ENCODE measurements around the gene RNU6-9. TPM values are rescaled to one million over a fixed set of nuclear protein-coding genes. Genes with fewer than 3 reads are reported as not detected.
A peak's percentile ranks its signal among the peaks of the same experiment; 100 is the strongest.

Gene RNU6-9
- total RNA-seq, 1 donor from 2014 or later = not detected

DNA sequence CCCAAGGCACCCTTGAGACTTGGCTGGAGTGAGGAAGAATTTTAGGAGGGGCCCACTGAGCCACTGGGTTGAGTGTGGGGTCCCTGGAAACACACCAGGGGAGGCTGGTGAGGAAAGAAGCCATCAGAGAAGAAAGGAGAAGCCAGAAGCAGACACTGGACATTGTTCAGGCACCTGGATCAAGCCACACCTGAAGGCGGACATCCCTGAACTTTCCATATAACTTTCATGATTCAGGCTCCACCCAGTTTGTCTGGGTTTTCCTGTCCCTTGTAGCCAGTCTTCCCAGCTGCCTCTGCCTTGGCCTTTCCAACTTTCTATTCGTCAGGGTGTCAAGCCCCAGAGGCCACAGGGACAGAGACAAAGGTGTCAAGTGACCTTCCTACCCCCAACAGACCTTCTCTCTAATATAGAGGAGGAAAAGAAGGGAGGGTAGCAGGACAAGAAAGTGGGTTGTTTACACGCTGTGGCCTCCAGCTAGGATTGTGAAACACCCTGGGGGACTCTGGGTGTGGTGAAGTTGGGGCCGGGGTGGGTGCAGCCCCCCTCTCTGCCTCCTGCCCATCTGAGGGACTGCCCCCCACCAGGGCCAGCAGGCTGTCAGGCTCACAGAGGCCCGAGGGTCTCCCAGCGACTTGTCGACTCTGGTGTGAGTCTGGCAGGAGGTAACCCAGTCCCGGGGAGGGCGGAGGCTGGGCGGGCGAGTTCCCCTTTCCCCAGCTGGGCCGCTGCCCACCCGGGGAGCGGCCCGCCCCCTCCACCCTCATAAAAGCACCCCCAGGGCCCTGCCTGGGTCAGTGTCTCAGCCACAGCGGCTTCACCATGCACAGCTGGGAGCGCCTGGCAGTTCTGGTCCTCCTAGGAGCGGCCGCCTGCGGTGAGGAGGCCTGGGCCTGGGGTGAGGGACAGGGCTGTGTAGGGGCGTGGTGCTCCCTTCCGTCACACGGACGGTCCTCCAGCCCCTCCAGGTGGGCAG, 34.1 kb upstream of the RNU6-9 start, which contains the start of gene CFD:
CFD (plus strand) TSS at position 797 of the 976 bp plus-strand sequence; CDS start at position 823, 26 bp downstream.
- DNase-seq (ENCODE audit: missing footprints) (peak; percentile 90), ATAC-seq (peak; percentile 77)
- intact Hi-C loops (cut with DNase I) = no loop called here

DNA sequence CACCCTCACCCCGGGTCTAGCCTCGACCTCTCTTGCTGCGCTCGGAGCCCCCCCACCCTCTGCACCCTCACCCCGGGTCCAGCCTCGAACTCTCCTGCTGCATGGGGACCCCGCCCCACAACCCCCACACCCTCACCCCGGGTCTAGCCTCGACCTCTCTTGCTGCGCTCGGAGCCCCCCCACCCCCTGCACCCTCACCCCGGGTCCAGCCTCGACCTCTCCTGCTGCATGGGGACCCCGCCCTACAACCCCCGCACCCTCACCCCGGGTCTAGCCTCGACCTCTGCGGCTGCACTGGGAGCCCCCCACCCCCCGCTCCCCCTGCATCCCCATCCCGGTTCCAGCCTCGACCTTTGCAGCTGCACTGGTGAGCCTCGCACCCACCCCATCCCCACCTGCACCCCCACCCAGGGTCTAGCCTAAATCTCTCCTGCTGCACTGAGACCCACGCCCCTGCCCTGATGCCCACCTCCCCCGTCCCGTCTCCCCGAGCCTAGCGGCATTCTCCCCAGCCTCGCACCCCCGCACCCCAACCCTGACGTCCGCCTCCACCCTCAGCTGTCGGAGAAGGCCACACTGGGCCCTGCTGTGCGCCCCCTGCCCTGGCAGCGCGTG, 32.0 kb upstream of the RNU6-9 start:
- ATAC-seq = no peak
- intact Hi-C loops (cut with DNase I) = no loop called here
- DNase-seq (ENCODE audit: missing footprints) = no peak

DNA sequence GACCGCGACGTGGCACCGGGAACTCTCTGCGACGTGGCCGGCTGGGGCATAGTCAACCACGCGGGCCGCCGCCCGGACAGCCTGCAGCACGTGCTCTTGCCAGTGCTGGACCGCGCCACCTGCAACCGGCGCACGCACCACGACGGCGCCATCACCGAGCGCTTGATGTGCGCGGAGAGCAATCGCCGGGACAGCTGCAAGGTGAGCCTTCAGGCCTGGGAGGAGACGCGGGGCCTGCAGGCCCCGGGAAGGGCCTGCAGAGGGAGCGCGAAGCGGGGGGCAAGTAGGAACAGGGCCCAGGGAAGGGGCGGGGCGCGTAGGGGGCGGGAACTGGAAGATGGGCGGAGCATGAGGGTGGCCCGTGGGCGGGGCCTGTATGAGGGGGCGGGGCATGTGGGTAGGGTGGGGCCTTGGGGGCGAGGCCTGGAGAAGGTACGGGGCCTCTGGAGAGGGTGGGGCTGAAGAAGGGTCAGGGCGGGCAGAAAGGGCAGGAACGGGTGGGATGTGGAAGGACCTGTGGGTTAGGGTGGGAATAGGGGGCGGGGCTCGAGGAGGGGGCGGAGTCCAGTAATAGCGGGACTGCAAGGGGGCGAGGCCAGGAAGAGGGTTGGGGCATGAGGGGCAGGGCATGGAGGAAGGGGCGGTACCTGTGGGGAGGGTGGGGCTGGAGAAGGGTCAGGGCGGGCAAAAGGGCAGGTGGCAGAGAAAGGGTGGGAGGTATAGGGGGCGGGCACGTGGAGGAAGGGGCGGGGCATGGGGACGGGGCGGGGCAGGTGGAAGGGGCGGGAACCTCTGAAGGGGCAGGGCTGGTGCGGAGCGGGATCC, 31.3 kb upstream of the RNU6-9 start:
- intact Hi-C loops (cut with DNase I) = loop anchor here (2.0 kb wide), 1 partner anchor 59 kb away; no protein-coding TSS in a partner anchor
- DNase-seq (ENCODE audit: missing footprints) = no peak
- ATAC-seq = no peak

DNA sequence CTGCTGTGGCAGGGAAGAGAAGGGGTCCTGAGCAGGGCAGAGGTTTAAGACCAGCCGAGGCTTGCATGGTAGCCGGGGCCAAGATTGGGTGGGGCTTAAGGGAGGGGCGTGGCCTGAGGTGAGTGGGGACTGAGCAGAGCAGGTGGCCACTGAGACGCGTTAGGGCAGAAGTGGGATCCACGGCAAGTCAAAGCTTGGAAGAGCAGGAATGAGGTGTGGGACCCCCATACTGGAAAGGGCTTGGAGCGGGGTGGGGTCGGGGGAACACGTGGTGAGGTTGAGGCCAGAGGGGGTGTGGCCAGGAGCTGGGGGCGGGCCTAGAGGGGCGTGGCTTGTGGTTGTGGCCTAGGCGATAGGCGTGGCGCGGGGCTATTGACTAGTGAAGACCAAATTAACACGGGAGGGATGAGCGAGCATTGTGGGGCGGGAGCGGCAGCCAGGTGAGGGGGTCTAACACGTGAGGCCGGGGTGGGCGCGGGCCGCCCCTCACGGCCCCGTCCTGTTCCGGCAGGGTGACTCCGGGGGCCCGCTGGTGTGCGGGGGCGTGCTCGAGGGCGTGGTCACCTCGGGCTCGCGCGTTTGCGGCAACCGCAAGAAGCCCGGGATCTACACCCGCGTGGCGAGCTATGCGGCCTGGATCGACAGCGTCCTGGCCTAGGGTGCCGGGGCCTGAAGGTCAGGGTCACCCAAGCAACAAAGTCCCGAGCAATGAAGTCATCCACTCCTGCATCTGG, 30.5 kb upstream of the RNU6-9 start:
- DNase-seq (ENCODE audit: missing footprints) (peak; percentile 88), ATAC-seq (no peak)
- intact Hi-C loops (cut with DNase I) = loop anchor here (2.0 kb wide), 1 partner anchor 58 kb away; no protein-coding TSS in a partner anchor

DNA sequence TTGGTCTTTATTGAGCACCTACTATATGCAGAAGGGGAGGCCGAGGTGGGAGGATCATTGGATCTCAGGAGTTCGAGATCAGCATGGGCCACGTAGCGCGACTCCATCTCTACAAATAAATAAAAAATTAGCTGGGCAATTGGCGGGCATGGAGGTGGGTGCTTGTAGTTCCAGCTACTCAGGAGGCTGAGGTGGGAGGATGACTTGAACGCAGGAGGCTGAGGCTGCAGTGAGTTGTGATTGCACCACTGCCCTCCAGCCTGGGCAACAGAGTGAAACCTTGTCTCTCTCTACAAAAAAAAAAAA, 30.0 kb upstream of the RNU6-9 start:
- DNase-seq (ENCODE audit: missing footprints) (no peak), ATAC-seq (no peak)
- intact Hi-C loops (cut with DNase I) = loop anchor here (2.0 kb wide), 1 partner anchor 58 kb away; no protein-coding TSS in a partner anchor

DNA sequence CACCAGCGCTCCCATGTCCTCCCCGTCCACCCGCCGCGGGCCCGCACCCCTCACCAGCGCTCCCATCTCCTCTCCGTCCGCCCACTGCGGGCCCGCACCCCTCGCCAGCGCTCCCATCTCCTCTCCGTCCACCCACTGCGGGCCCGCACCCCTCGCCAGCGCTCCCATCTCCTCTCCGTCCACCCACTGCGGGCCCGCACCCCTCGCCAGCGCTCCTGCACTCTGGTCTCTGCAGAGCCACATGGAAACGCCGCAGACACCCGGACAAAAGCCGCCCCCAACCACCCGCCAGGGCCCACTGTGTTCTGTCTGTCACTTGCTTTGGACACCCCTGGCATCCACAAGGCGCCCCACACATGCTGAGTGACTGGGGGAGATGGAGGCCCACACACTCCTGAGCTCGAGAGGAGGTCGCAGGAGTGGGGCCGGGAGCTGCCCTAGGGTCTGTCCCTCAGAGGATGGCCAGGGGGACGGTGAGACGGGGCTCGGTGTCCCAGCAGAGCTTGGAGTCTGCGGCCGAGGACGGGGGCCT, 26.4 kb upstream of the RNU6-9 start:
- ATAC-seq (no peak), DNase-seq (ENCODE audit: missing footprints) (no peak)
- intact Hi-C loops (cut with DNase I) = no loop called here

DNA sequence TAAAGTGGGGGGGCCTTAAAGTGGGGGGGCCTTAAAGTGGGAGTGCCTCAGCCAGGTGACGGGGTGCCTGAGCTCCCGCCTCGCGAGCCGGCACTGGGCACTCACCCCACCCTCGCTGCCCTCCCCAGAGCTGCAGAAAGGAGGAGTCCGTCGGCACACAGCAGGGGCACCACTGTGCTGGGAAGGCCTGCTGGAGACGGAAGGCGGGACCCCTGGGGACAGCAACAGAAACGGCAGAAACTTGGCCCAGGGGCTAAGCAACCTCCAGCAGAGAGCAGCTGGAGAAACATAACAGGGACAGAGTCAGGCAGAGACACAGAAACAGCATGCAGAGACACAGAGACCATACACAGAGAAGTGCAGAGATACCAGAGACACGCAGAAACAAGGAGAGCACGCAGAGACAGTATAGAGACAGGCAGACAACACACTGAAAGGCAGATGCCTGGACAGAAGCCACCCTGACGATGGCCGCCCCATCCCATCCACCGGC, 25.9 kb upstream of the RNU6-9 start:
- intact Hi-C loops (cut with DNase I) = no loop called here
- ATAC-seq = peak; percentile 9
- DNase-seq (ENCODE audit: missing footprints) = no peak

DNA sequence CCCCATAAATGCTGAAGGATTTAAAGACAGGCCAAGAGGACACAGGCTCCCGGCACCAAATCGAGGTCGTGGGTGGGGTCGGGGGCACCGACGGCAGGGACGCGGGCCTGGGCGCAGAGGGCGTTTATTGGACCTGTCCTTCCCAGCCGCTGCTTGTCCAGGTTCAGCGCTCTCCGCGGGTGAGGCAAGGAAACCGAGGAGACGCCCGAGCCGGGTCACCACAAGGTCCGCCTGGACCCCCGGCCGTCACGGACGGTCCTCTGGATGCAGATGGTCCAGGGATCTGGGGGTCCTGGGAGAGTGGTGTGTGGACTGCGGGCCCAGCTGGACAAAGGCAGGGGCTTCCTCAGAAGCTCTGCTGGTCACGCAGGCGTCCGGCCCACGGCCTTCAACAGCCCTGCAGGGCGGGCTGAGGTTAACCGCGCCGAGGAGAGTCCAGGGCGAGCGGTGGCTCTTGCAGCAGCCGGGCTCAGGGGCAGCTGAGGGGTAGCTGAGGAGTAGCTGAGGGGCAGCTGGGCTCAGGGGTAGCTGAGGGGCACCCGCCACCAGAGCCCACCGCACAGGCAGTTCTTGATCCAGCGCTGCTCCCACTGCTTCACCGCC, 25.3 kb upstream of the RNU6-9 start:
- no peak for ATAC-seq
- intact Hi-C loops (cut with DNase I) = no loop called here
- DNase-seq (ENCODE audit: missing footprints) = no peak

DNA sequence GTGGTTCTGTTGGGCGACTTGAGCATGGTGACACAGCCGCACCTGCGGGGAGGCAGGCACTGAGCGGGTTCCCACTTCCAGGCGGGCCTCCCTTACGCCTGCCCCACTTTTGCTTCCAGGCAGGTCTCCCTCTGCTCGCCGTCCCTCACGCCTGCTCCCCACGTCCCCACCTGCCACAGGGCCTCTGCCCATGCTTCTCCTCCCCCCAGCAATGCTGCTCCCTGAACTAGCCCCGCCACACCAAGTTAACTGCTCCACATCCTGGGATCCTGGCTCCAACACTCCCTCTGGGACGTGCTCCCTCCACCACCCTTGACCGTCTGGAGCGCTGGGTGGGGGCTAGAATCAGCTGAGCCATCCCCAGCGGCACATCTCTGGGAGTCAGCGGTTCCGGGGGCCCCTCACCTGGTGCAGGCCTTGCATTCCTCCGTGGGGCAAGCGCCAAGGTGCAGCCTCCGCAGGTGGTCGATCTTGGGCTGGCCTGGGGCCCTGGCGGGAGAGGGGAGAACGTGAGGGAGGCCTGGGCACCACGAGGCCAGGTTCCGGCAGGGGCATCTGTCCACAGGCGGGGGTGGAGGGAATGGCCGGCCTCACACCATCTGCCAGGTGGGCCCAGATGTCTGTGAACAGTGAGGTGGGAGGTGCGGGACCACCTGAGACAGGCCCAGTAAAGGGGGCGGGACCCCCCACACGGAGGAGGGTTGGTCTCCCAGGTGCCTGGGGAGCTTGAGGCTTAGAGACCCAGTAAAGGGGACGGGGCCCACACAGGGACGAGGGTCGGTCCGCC, 24.6 kb upstream of the RNU6-9 start:
- intact Hi-C loops (cut with DNase I) = no loop called here
- DNase-seq (ENCODE audit: missing footprints) (no peak), ATAC-seq (no peak)

DNA sequence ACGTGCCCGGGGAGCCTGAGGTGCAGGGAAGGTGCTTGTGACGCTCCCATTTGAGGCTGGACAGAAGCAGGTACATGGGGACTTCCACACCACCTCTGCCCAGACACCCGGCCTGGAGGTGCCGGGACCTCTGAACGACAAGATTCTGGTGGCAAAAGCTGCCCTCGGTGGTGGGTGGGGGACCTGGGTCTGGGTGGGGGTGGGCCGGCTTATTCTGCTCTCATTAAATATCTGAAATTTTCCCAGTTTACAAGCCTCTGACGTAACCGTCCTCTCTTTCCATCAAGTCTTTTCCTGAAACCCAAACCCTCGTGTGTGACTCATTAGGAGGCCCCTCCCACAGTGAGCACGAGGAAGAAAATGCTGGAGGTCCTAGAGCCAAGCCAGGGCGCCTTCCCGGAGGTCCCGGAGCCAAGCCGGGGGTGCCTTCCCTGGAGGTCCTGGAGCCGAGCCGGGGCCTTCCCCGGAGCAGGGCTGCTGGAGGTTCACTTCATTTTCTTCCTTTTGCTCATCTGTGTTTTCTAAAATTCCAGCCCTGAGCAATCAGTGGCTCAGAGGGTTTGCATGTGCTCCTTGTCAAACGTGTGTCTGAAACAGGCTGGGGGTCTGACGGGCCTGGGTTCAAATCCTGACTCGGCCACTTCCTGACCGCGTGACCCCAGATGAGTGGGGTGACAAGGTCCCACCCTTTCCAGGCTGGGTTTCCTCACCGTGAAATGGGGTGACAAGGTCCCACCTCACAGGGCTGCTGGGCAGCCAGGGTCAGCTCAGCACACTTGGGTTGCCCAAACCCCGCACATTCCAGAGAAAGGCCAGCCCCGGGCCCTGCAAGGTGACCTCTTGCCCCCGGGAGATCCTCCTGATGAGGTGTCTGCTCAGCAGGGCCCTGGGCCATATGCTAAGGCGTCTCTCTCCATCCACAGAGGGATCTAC, 23.8 kb upstream of the RNU6-9 start:
- DNase-seq (ENCODE audit: missing footprints) (no peak), ATAC-seq (peak; percentile 27)
- intact Hi-C loops (cut with DNase I) = loop anchor here (5.0 kb wide), 1 partner anchor 43 kb away; the partner anchor contains the start of gene R3HDM4

DNA sequence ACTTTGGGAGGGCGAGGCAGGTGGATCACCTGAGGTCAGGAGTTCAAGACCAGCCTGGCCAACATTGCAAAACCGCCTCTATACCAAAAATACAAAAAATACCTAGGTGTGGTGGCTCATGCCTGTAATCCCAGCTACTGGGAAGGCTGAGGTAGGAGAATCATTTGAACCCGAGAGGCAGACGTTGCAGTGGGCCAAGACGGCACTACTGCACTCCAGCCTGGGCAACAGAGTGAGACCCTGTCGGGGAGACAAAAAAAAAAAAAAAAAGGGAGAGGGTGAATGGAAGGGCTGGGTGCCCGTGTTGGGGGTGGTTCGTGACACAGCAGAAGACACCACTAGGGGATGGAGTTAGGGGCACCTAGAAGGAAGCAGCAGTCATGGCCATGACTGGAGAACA, 23.0 kb upstream of the RNU6-9 start:
- intact Hi-C loops (cut with DNase I) = loop anchor here (5.0 kb wide), 1 partner anchor 42 kb away; the partner anchor contains the start of gene R3HDM4
- DNase-seq (ENCODE audit: missing footprints) = no peak
- ATAC-seq = no peak

DNA sequence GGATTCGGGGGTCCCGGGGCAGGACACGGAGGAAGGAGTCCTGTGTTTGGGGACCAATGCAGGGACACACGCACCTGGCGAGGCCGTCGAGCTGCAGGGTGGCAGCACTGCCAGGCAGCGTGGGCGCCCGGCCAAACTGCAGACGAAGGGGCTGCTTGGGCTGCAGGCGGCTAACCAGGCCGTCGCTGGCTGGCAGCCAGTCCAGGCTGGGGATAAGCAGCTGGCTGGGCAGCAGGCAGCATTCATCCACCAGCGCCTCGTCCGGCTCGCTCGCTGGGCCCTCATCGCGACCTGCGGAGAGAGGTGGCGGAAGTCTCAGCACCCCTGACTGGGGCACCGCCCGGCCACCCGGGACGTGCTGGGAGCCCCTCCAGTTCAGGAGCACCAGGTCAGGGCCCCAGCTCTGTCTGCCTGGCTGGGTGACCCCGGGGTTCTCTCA, 22.3 kb upstream of the RNU6-9 start:
- intact Hi-C loops (cut with DNase I) = loop anchor here (5.0 kb wide), 1 partner anchor 41 kb away; the partner anchor contains the start of gene R3HDM4
- ATAC-seq (no peak), DNase-seq (ENCODE audit: missing footprints) (peak; percentile 76)

DNA sequence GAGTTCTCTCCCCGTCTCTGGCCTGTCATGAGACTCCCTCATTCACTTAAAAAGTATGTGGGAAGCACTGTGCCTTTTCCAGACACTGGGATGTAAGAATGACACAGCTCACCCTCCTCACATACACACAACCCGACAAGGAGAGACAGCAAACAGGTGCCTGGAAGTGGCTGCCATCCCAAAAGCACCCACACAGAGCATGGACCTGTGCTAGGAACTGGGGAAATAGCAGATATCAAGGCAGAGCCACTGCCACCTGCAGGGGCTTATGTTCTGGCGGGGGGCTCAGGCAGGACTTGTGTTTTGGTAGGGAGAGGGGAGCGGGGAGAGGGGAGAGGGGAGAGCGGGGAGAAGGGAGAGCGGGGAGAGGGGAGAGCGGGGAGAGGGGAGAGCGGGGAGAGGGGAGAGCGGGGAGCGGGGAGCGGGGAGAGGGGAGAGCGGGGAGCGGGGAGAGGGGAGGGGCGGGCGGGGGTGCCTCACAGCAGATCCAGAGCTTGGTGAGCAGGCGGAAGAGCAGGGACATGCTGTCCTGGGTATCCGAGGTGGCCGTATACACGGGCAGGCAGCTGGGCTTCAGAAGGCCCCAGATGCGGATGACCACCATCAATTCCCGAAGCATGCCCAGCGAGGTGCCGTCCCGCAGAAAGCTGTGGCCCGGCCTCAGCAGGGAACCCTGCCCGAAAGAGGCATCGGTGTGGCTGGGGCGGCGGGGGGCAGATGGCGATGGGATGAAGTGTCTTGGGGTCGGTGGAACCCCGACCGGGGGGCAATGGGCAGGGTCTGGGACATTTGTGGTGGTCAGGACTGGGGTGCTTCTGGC, 21.6 kb upstream of the RNU6-9 start:
- DNase-seq (ENCODE audit: missing footprints) (no peak), ATAC-seq (no peak)
- intact Hi-C loops (cut with DNase I) = loop anchor here (5.0 kb wide), 1 partner anchor 41 kb away; the partner anchor contains the start of gene R3HDM4

DNA sequence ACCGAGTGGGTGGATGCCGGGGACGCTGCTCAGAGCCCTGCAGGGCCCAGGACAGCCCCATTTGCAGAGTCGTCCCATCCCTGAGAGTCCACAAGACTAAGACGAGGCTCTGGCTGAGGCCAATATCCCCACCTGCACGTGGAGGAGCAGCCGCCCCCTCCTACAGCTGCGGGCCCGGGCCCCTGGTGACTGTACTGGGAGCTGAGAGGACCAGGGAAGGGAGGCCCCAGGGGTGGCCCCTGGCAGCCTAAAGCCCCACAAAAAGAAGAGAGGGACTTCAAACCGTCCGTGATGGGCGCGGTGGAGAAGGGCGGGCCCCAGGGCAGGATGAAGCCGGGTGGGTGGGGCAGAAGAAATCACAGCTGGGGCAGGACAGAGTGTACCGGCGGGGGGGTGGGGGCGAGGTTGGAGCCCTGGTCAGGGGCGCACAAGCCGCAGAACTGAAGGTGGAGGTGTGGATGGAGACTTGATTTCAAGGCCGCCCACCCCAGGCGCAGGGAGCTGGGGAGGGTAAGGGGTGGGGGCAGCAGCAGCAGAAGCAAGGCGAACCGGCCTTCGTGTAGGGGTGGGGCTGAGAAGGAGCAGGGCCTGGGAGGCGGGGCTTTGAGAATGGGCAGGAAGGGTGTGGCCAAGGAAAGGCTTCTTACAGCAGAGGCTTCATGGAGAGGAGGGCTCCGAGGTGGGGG, 20.9 kb upstream of the RNU6-9 start:
- intact Hi-C loops (cut with DNase I) = loop anchor here (5.0 kb wide), 1 partner anchor 40 kb away; the partner anchor contains the start of gene R3HDM4
- ATAC-seq = peak; percentile 35
- peak; percentile 85 for DNase-seq (ENCODE audit: missing footprints)
